GM18861 (cell line): Measurements from ENCODE around the gene MRPL20.
"Not testable (repeated sequence)": the region's sequence is repeated elsewhere in the genome, so short reads cannot be mapped to it uniquely, and the experiment has no call there.

Experiments used
- ATAC-seq: cut with Tn5 transposase; IDR thresholded peaks from one replicate; pipeline ENCODE4 v1.9.1; 2021; ENCODE audit not compliant: unreplicated experiment

The MRPL20 gene

DNA sequence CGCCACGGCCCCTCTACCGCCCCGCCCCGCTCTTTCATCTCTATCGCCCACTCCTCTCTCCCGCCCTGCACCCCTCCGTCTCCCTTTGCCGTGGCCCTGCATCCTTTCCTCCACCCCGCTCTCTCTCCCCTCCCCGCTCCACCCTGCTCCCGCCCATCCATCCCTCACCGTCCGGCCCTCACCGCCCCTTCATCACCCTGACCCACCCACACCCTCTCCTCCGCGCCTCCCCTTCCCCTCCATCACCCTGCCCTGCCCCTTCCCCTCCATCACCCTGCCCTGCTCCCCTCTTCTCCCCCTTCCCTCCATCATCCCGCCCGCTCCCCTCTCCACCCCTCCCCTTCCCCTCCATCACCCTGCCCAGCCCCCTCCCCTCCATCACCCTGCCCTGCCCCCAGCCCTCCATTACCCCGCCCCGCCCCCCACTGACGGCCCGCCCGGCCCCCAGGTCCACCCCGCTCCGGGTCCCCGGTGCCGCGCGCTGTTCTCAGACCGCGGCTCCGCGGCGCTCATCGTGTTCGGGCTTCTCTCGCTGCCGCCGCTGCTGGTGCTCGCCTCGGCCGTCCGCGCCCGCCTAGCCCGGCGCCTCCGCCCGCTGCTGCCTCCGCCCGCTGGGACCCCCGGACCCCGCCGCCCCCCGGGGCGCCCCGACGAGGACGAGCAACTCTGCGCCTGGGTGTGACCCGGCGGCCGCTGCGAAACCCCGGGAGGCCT, 20.2 kb upstream of the MRPL20 start:
- no peak for ATAC-seq

- ATAC-seq, result no peak
Observed at GRCh38 chr1:1426496-1427105, 19.5 kb upstream of the MRPL20 start.

GRCh38 chr1:1425753-1426495, 18.8 kb upstream of the MRPL20 start:
- ATAC-seq, result no peak

DNA sequence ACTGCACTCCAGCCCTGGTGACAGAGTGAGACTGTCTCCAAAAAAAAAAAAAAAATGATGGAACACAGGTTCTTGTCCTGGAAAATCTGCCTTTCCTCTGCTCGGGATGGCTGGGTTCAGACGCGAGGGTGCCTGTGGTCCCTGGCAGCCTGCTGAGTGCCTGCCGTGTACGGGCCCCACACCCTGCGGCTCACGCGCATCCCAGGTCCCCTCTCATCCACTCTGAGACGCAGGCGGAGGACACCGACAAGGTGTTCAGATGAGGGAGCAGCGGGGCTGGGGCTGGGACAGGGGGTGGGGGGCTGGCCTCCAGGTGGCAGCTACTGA, 18.3 kb upstream of the MRPL20 start:
- no peak for ATAC-seq

GRCh38 chr1:1424707-1425106, 17.6 kb upstream of the MRPL20 start:
- no peak for ATAC-seq

DNA sequence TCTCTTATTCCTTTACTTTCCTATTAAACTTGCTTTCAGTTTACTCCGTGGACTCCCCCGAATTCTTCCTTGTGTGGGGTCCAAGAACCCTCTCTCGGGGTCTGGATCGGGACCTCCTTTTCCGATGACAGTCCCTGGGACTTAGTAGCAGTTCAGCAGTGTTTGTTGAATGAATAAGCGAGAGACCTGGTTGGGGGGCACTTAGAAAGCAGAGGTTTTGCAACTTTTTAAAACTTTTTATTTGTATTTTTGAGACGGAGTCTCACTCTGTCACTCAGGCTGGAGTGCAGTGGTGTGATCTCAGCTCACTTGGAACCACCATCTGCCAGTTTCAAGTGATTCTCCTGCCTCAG, 16.1 kb upstream of the MRPL20 start:
- ATAC-seq, result no peak

- no peak for ATAC-seq
Observed at GRCh38 chr1:1422465-1423244, 15.6 kb upstream of the MRPL20 start.

DNA sequence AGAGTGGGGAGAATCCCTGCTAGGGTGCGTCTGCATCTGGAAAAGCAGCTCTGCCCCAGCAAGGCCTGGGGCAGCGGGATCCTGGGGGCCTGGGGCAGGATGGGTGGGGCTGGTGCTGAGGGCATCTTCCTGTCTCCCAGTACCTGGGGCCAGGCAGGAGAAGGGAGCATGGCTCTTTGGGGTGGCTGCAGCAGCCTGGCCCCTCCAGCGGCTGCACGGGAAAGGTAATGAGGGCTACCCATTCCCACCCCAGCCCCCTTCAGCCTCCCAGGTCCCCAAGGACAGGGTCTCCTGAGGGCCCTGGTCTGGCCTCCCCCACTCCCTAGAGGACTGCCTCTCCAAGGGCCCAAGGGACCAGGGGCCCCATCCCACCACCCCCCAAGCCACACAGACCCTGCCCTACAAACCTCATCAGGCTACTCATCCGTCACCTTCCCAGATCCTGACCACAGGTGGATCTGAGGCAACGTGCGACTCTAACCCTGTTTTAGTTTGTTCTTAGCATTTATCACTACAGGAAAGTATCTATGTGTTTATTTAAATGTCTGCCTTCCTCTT, 14.9 kb upstream of the MRPL20 start:
- ATAC-seq, result no peak

DNA sequence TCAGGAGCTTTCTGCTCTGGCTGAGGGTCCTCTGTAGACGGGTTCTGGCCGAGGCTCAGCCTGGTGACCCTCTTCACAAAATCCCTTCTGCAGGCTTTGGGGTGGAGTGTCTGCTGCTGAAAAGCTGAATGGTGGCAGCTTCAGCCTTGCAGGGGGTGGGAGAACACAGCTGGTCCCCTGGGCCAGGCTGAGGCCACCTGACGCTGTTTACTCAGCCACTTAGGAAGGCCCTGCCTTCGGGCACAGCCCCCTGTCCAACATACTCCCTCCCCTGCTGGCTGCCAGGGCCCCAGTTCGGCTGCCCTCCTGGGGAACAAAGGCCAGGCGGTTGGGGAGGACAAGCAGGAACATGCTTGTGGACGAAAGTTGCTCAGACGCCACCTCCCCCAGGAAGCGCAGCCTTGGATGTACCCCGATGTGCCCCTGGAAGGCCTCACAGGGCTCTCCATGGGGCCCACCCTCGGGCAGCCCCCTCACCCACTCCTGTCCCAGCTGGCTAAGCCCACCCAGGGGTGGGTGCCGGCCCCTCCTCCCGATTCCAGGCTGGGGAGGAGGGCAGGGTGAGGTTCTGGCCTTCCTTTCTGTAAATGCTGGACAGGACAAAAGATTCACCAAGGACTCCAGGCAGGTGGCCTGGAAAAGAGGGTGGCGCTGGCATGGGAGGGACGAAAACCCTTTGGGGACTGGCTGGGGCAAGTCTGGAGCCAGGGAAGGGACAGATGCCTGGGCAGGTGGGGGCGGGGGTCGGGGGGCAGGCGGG, 14.2 kb upstream of the MRPL20 start, which contains the start of gene ANKRD65:
TSS of gene ANKRD65 (minus strand) at position 130 of the 760 bp plus-strand sequence. CDS start 271 bp downstream, outside the sequence.
- no peak for ATAC-seq

DNA sequence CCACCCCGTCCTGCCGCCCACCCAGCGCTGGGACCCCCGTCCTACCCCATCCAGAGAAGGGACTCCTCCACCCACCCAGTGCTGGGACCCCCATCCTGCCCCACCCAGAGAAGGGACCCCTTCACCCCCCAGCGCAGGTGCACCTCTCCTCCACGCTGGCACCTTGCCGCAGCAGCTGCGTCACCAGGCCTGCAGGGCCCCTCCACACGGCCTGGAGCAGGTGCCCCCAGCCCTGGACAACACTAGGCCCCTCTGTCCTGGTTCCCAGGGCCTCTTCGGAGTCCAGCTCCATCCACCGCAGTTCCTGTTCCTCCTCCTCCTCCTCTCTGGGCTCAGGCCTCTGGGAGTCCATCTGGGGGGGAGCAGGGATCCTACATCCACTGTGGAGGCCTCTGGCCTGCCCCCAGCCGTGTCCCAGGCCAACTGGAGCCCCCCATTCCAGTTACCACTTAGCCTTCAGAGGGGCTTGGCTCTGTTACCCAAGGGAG, 13.6 kb upstream of the MRPL20 start:
- no peak for ATAC-seq

DNA sequence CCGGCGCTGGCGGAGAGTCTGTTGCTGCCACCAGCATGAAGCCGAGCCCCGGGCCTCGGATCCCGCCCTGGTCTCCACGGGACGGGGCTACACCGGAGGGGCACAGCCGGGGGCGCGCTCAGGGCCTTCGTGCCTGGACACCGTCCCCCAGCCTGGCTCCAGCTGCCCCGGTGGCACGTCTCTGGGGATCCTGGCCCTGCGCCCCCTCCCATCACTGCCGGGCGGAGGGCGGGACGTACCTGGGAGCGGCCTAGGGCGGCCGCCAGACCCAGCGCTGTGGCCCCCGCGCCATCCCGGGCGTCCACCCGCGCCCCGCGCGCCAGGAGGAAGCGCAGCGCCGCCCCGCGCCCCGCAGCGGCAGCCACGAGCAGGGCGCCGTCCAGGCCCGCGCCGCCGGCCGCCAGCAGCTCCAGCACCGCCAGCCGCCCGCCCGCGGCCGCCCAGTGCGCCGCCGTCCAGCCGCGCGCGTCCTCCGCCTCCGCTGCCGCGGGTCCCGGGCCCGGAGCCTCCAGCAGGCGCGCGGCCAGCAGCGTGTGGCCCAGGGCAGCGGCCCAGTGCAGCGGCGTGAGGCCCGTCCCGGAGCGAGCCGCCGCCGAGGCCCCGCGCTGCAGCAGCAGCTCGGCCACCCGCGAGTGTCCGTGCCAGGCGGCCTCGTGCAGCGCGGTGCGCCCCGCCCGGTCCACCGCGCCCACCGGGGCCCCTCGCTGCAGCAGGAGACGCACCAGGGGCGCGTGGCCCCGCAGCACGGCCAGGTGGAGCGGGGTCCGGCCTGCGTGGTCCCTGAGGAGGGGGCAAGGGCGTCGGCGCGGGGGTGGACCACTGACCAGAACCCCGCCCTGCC, 12.9 kb upstream of the MRPL20 start:
- ATAC-seq, result no peak

GRCh38 chr1:1419363-1419812, 12.3 kb upstream of the MRPL20 start:
- no peak for ATAC-seq

DNA sequence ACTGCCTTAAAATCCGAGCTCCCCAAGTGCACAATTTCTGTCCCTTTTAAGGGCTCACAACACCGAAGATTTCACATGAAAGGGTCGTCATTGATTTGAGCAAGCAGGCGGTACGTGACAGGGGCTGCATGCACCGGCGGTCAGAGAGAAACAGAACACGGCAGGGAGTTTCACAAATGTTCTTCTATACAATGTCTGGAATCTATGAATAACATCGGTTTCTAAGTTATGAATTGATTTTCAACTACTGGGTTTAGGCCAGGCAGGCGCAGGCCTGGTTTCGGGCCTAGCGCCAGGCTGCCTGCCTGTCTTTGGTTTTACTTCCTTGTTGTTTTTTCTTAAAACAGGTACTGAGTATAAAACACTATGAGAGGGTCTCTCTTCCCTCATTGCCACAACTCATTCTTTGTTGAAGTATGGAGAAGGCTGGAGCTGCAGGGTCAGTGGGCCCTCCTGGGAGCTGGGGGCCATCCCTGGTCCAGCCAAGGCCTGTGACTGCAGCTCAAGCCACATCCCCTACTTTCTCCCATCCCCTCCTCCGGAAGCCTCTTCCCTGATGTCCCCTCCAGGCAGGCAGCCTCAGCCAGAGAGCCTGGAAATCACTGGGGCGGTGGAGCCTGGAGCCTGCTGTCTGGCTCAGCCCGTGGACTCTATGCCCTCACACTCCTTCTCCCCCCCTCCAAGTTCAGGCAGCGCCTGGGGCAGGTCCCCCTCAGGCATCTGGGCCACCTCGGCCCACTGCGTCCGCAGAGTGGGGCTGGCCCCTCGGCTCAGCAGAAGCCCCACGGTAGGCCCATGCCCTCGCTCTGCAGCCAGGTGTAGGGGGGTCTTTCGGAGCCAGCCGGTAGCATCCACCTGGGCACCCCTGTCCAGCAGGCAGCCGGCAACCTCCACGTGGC, 11.6 kb upstream of the MRPL20 start:
- ATAC-seq, result no peak

- ATAC-seq, result not testable (repeated sequence)
Observed at GRCh38 chr1:1417825-1418463, 10.9 kb upstream of the MRPL20 start.

- ATAC-seq, result not testable (repeated sequence)
Observed at GRCh38 chr1:1417396-1417795, 10.3 kb upstream of the MRPL20 start.

- ATAC-seq, result no peak
Observed at GRCh38 chr1:1415751-1416150, 8.7 kb upstream of the MRPL20 start.

GRCh38 chr1:1412311-1412902, 5.3 kb upstream of the MRPL20 start:
- ATAC-seq, result not testable (repeated sequence)
